ENCODE data around the gene FAM184A. TPM values are rescaled to one million over a fixed set of nuclear protein-coding genes. Genes with fewer than 3 reads are reported as not detected.

The FAM184A gene
- total and polyA plus RNA-seq, 2 of the 8 experiments (the other 6 are each of a cell fraction or from before 2014, with no cell fraction given) = 6.3 to 11.3 TPM

- Histone ChIP-seq H3K23me2 (ENCODE audit: low read depth, low read length) (0 out of 2 replicates have a peak, but pooled peaks cover under 1% of the 10 kb centered on the region), H3K18ac (ENCODE audit: extremely low read depth, low read length) (no peak overlapping the region), H3K79me1 (ENCODE audit: low read depth, low read length) (no peaks in the 10 kb centered on the region), H3K79me2 (ENCODE audit: control insufficient read depth in 1 of 2, insufficient read depth in 2 of 2, low read length in 2 of 2) (0 out of 4 replicates have a peak, but pooled peaks cover 0 to 4% of the 10 kb centered on the region in 2 experiments), H4K5ac (ENCODE audit: insufficient read length, low read depth, low read length) (no peak overlapping the region), H3K27ac (ENCODE audit: low read depth, low read length) (no peak overlapping the region), H3K23ac (ENCODE audit: insufficient read length) (no peak overlapping the region), H2AK5ac (ENCODE audit: low read depth, low read length) (no peak overlapping the region), H4K91ac (replicated peaks; ENCODE audit: insufficient read length, low read length) (no peak overlapping the region), H2BK12ac (ENCODE audit: low read depth, low read length) (no peak overlapping the region), H3K27me3 (replicated peaks in 1 of 4; ENCODE audit: control insufficient read depth in 3 of 4, extremely low read depth in 1 of 4, insufficient read depth in 3 of 4, low read length in 3 of 4) (no peaks in the 10 kb centered on the region), H2AFZ (ENCODE audit: low read length) (no peak overlapping the region), H4K20me1 (replicated peaks in 1 of 2; ENCODE audit: control insufficient read depth in 1 of 2, insufficient read depth in 2 of 2, low read length in 2 of 2) (no peaks in the 10 kb centered on the region), H3K4me2 (ENCODE audit: insufficient read depth in 1 of 2, low read depth in 2 of 2, low read length in 2 of 2) (no peak overlapping the region), H4K8ac (ENCODE audit: extremely low read depth, insufficient read depth, low read length) (no peak overlapping the region), H3K56ac (replicated peaks; ENCODE audit: insufficient read length, low read depth, low read length) (no peak overlapping the region), H3K14ac (ENCODE audit: insufficient read length) (no peak overlapping the region), H3K9me3 (ENCODE audit: insufficient read depth in 2 of 2, low read depth in 1 of 2, low read length in 1 of 2) (no peaks in the 10 kb centered on the region), H2BK20ac (ENCODE audit: low read length) (no peak overlapping the region), H3K36me3 (ENCODE audit: control insufficient read depth in 2 of 4, insufficient read depth in 4 of 4, low read length in 3 of 4) (no peaks in the 10 kb centered on the region), H2BK120ac (replicated peaks; ENCODE audit: low read depth, low read length) (no peak overlapping the region), H3K4me3 (ENCODE audit: extremely low read depth in 1 of 4, insufficient read depth in 2 of 4, low read depth in 3 of 4, low read length in 4 of 4) (no peak overlapping the region), H2BK15ac (ENCODE audit: low read length) (no peak overlapping the region), H3K9ac (replicated peaks in 1 of 4; ENCODE audit: extremely low read depth in 1 of 4, low read depth in 3 of 4, low read length in 3 of 4) (no peak overlapping the region), H3K4ac (replicated peaks; ENCODE audit: insufficient read length, low read depth, low read length) (no peak overlapping the region), H2BK5ac (ENCODE audit: low read depth, low read length) (no peak overlapping the region), H3K4me1 (replicated peaks in 1 of 4; ENCODE audit: control insufficient read depth in 3 of 4, insufficient read depth in 4 of 4, low read length in 3 of 4) (peaks cover 0 to 4% (median 1%) of the 10 kb centered on the region in 4 experiments; a peak in 2 of 7 replicates)
- FAIRE-seq = no peak
- 91% methylated on average over 8 of the region's 8 CpGs; no CpG with 5 or more reads in 1 of the 2 experiments for WGBS, 2 experiments (ENCODE audit: extremely low coverage in 1 of 2, insufficient coverage in 1 of 2, insufficient read length in 1 of 2, insufficient replicate concordance in 2 of 2, low coverage in 1 of 2, low lambda C conversion rate in 2 of 2, missing lambda C conversion rate in 1 of 2)
- DNase-seq (ENCODE audit: low read depth in 1 of 2, low spot score in 2 of 2) = no peak
- ChIA-PET CTCF (ENCODE audit: partially characterized antibody) (interaction anchor here (0.6 to 1.8 kb wide), 4 partner anchors 12 to 938 kb away, joined by 3 to 7 read pairs (median 4); partner anchors contain the start of gene FAM184A), POLR2A (ENCODE audit: partially characterized antibody) (interaction anchor here (0.9 kb wide), 1 partner anchor 12 kb away, joined by 3 read pairs; no protein-coding TSS in a partner anchor)
- TF ChIP-seq FOSL1 (IDR thresholded peaks at IDR 0.05; ENCODE audit: insufficient read depth, low read depth, low read length) = no peak
- no peak for TF ChIP-seq RAD21 (IDR thresholded peaks at IDR 0.05 in 1 of 2, conservative IDR thresholded peaks at IDR 0.05 in 1 of 2; ENCODE audit: low read depth in 2 of 2, low read length in 2 of 2)
- TF ChIP-seq JUN (IDR thresholded peaks at IDR 0.05; ENCODE audit: low read depth, low read length) = no peak
- no peak for TF ChIP-seq CEBPB (IDR thresholded peaks at IDR 0.05; ENCODE audit: low read depth, low read length)
- no peak for TF ChIP-seq JUND (IDR thresholded peaks at IDR 0.05; ENCODE audit: low read length)
- no peak for TF ChIP-seq CTCF (IDR thresholded peaks at IDR 0.05; ENCODE audit: control extremely low read depth in 1 of 3, insufficient read depth in 1 of 3, low read depth in 1 of 3, low read length in 3 of 3)
- no peak for TF ChIP-seq TCF12 (IDR thresholded peaks at IDR 0.05; ENCODE audit: low read depth, low read length)
- TF ChIP-seq EZH2 (IDR thresholded peaks at IDR 0.05; ENCODE audit: low read depth, low read length, severe bottlenecking) = no peak
- TF ChIP-seq KDM1A (IDR thresholded peaks at IDR 0.05; ENCODE audit: borderline replicate concordance, low read length) = no peak
- TF ChIP-seq CBX5 (IDR thresholded peaks at IDR 0.05; ENCODE audit: low read depth, low read length) = no peak
- no peak for TF ChIP-seq SP2 (IDR thresholded peaks at IDR 0.05; ENCODE audit: low read length)
- no peak for TF ChIP-seq SIRT6 (IDR thresholded peaks at IDR 0.05; ENCODE audit: low read length)
These were observed 38.2 kb downstream of the FAM184A start for GRCh38 chr6:119040229-119040628.
